Subcutaneous adipose tissue (tissue), 4 donors: Measurements from ENCODE around the gene ADRA1B. TPM values are rescaled to one million over a fixed set of nuclear protein-coding genes. Genes with fewer than 3 reads are reported as not detected.

Experiments used
- total RNA-seq, 4 donors: library from RNA; depleted of rRNA; stranded (reverse); fragments of >200 nt; gene quantifications; one replicate each; pipeline ENCODE4 v1.1.0, GENCODE V29; 2016
- TF ChIP-seq, protein P1 (sequence below): fragments of 450-650 bp; IDR thresholded peaks from one replicate; pipeline ENCODE4 v1.5.1; 2016; ENCODE audit warnings: low read depth, mild to moderate bottlenecking, control low read depth, antibody characterized with exemption, moderate library complexity

Gene ADRA1B
- total RNA-seq, 4 donors from 2014 or later, result 1.5 to 2.6 (median 2.1) TPM

DNA sequence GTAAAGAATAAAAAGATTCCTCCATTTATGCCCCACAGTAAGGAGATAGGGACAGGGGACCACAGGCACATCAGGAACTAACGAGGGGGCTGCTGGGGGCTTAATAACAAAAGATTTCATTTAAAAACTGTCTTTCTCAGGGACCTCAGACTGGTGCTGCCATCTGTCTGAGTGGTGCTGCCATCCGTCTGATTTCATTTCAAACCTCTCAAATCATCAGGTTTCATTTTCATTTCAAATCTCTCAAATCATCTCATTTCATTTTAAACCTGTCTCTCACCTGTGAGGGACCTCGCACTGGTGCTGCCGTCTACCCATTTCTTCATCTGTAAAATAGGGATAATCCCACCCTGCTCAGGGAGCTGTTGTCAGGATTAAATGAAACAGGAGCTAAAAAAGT, 45.9 kb downstream of the ADRA1B start:
- TF ChIP-seq, protein P1, sequence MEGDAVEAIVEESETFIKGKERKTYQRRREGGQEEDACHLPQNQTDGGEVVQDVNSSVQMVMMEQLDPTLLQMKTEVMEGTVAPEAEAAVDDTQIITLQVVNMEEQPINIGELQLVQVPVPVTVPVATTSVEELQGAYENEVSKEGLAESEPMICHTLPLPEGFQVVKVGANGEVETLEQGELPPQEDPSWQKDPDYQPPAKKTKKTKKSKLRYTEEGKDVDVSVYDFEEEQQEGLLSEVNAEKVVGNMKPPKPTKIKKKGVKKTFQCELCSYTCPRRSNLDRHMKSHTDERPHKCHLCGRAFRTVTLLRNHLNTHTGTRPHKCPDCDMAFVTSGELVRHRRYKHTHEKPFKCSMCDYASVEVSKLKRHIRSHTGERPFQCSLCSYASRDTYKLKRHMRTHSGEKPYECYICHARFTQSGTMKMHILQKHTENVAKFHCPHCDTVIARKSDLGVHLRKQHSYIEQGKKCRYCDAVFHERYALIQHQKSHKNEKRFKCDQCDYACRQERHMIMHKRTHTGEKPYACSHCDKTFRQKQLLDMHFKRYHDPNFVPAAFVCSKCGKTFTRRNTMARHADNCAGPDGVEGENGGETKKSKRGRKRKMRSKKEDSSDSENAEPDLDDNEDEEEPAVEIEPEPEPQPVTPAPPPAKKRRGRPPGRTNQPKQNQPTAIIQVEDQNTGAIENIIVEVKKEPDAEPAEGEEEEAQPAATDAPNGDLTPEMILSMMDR, result no peak

- TF ChIP-seq, protein P1, result no peak
Measured at GRCh38 chr5:159963935-159964334, 47.7 kb downstream of the ADRA1B start.

GRCh38 chr5:159965031-159965837, 49.0 kb downstream of the ADRA1B start:
- TF ChIP-seq, protein P1, result no peak

DNA sequence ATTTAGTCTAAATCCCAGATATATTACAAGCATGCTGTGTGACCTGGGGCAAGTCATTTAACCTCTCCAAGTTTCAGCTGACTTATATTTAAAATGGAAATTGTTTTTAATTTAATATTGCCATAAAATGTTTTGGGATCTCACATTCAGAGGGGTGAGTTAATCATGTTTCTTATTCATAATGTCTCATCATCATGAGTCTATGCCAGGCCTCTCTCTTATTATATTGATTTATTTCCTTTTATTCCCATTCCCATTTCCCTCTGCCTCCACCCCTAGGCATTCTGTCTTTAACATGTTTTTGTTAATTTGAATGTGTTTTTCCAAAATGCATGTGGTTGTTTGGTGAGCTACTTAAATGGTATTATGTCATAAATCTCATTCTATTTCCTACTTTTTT, 53.7 kb downstream of the ADRA1B start:
- TF ChIP-seq, protein P1, result no peak

DNA sequence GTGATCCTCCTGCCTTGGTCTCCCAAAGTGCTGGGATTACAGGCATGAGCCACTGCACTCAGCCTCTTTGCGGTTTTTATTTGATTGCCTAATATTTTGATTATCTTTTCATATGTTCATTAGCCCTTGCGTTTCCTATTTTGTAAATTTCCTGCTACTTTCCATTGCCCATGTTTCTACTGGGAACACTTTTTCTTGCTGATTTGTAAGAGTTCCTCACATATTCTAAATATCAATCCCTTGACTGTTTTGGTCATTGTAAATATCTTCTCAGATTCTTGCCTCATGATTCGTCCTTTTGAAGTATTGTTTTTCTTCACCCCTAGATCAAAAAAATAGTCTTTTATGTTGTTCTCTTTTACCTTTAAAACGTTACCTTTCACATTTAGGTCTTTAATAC, 54.8 kb downstream of the ADRA1B start:
- TF ChIP-seq, protein P1, result no peak

- TF ChIP-seq, protein P1, result no peak
Measured at GRCh38 chr5:159971514-159971913, 55.2 kb downstream of the ADRA1B start.

- TF ChIP-seq, protein P1, result no peak
Measured at GRCh38 chr5:159971931-159972461, 55.7 kb downstream of the ADRA1B start.
